LHCN-M2 (cell line): Measurements from ENCODE around the gene BCLAF3. TPM values are rescaled to one million over a fixed set of nuclear protein-coding genes. Genes with fewer than 3 reads are reported as not detected.

Experiments
- DNase-seq: peaks from one replicate; pipeline ENCODE4 v3.0.0-alpha.2; 2012; ENCODE audit warnings: low read depth
- total RNA-seq: library from RNA; depleted of rRNA; stranded (reverse); fragments of >200 nt; gene quantifications from 2 replicates; pipeline ENCODE4 v1.2.3, GENCODE V29; 2014; rRNA removed

The BCLAF3 gene
- total RNA-seq, 1 experiment from 2014 or later = 1.5 TPM

GRCh38 chrX:19968276-19968675, 22.6 kb downstream of the BCLAF3 start:
- no peak for DNase-seq

GRCh38 chrX:19966056-19966455, 24.8 kb downstream of the BCLAF3 start:
- no peak for DNase-seq

- no peak for DNase-seq
These were observed 26.7 kb downstream of the BCLAF3 start for GRCh38 chrX:19964017-19964710.

GRCh38 chrX:19960913-19961312, 29.9 kb downstream of the BCLAF3 start:
- DNase-seq = no peak

GRCh38 chrX:19958552-19959486, 32.0 kb downstream of the BCLAF3 start:
- peak; percentile 2 for DNase-seq

- peak; percentile 2 for DNase-seq
These were observed 33.9 kb downstream of the BCLAF3 start for GRCh38 chrX:19956923-19957322.

GRCh38 chrX:19956306-19956705, 34.6 kb downstream of the BCLAF3 start:
- DNase-seq = no peak

- no peak for DNase-seq
These were observed 35.6 kb downstream of the BCLAF3 start for GRCh38 chrX:19955306-19955705.

- DNase-seq = no peak
These were observed 36.3 kb downstream of the BCLAF3 start for GRCh38 chrX:19954335-19955096.

GRCh38 chrX:19953145-19953544, 37.7 kb downstream of the BCLAF3 start:
- no peak for DNase-seq

- DNase-seq = no peak
These were observed 41.5 kb downstream of the BCLAF3 start for GRCh38 chrX:19949340-19949739.

- DNase-seq = no peak
These were observed 43.2 kb downstream of the BCLAF3 start for GRCh38 chrX:19947612-19948011.

Other genes starting within 250 kb of the BCLAF3 start
- 25.3 and 28.4 TPM in 2 replicates for gene SH3KBP1, start 103.5 kb downstream of the BCLAF3 start, total RNA-seq
- 0.23 TPM in 1 of 2 replicates, not detected in the other for gene MAP7D2, start 125.8 kb upstream of the BCLAF3 start, total RNA-seq
- gene EIF1AX, start 150.8 kb upstream of the BCLAF3 start, total RNA-seq = 53.4 TPM in 2 replicates